Naive thymus-derived CD8-positive, alpha-beta T cell (primary cell): ENCODE measurements around the gene CLIP1. TPM values are rescaled to one million over a fixed set of nuclear protein-coding genes. Genes with fewer than 3 reads are reported as not detected.
A peak's percentile ranks its signal among the peaks of the same experiment; 100 is the strongest.

Experiments
- ATAC-seq, 2 donors: fragments of 150-1000 bp; cut with Tn5 transposase in 1 of 2; sonication (Bioruptor Pico), chemical (Tn5 transposase) in 1 of 2; 1 replicate in 1 of 2; 2 replicates in 1 of 2; pipeline ENCODE4 v1.10.0; 2021; ENCODE audit warnings: mild to moderate bottlenecking in 2 of 2, moderate library complexity in 2 of 2
- POLR2A ChIA-PET: fragments of 350-600 bp; sonication (Branson Sonifier 250); formaldehyde crosslinking; loops from one replicate; lab custom pipeline; 2021; ENCODE audit warnings: antibody characterized with exemption; lab: Charles Lee
- DNase-seq, 10 donors: peaks; one replicate each; pipeline versions ENCODE4 v3.0.0 to v3.0.0-alpha.2; 2020 to 2022
- H3K27ac Mint-ChIP-seq, 10 donors: one replicate each; pipeline ENCODE4 v1.8.0; 2020 to 2022; ENCODE audit warnings: mild to moderate bottlenecking in 10 of 10, mixed read lengths in 10 of 10, moderate library complexity in 4 of 10, inconsistent platforms in 1 of 10
- H3K27me3 Mint-ChIP-seq, 5 donors: one replicate each; pipeline ENCODE4 v1.8.0; 2021 to 2022; ENCODE audit warnings: mixed read lengths in 5 of 5
- H3K36me3 Mint-ChIP-seq, 3 donors: one replicate each; pipeline ENCODE4 v1.8.0; 2020 to 2022; ENCODE audit warnings: mixed read lengths in 3 of 3, mild to moderate bottlenecking in 2 of 3, inconsistent platforms in 1 of 3
- H3K4me1 Mint-ChIP-seq, 4 donors: one replicate each; pipeline ENCODE4 v1.8.0; 2021 to 2022; ENCODE audit warnings: mixed read lengths in 4 of 4
- H3K4me3 Mint-ChIP-seq, 10 donors: one replicate each; pipeline ENCODE4 v1.8.0; 2020 to 2022; ENCODE audit warnings: mild to moderate bottlenecking in 10 of 10, mixed read lengths in 10 of 10, moderate library complexity in 6 of 10, inconsistent platforms in 1 of 10
- H3K9me3 Mint-ChIP-seq, 9 donors: one replicate each; pipeline ENCODE4 v1.8.0; 2020 to 2022; ENCODE audit warnings: mixed read lengths in 9 of 9, mild to moderate bottlenecking in 3 of 9, inconsistent platforms in 1 of 9, moderate library complexity in 1 of 9
- polyA plus RNA-seq, 3 donors: library from polyadenylated mRNA; unstranded; fragments of 300-500 nt; fragmentation: Illumina TruSeq; gene quantifications; one replicate each; pipeline ENCODE4 v1.2.3, GENCODE V29; 2021
- total RNA-seq, 8 experiments: library from RNA in 2 of 8; stranded (reverse) in 2 of 8; gene quantifications; one replicate each; pipeline ENCODE4 v1.2.3 and lab custom pipeline; 2021 to 2026

The CLIP1 gene
- total and polyA plus RNA-seq, 5 experiments from 2014 or later = 6.3 to 48.7 (median 20.4) TPM

GRCh38 chr12:122225683-122226365 is 196.6 kb downstream of the CLIP1 start, which contains the start of gene DIABLO:
DIABLO (minus strand) TSS chr12:122226052; CDS start chr12:122226014, 38 bp downstream.
- H3K36me3 Mint-ChIP-seq = peaks cover 0 to 41% (median 10%) of the 10 kb centered on the region in 3 donors

More at GRCh38 chr12:122225683-122226365, 196.6 kb downstream of the CLIP1 start, which contains the start of gene DIABLO:
- POLR2A ChIA-PET = interaction anchor here (0.5 to 4.4 kb wide), 20 partner anchors 19 to 1526 kb away, joined by 3 to 23 read pairs (median 5); partner anchors contain the start of genes ATP6V0A2, B3GNT4, CCDC62 and KNTC1
- H3K27ac Mint-ChIP-seq = peak within 1 kb of the TSS; percentile 79 to 97 (median 94)
- peak; percentile 91 for ATAC-seq
- H3K4me3 Mint-ChIP-seq = peak within 1 kb of the TSS; percentile 84 to 93 (median 90)
- H3K4me1 Mint-ChIP-seq = peaks cover 22 to 58% (median 43%) of the 10 kb centered on the region in 4 donors
- no peaks in the 10 kb centered on the region for H3K9me3 Mint-ChIP-seq
- H3K27me3 Mint-ChIP-seq = no peaks in the 10 kb centered on the region
- DNase-seq = peak; percentile 93 to 100 (median 100)

Other genes with a start within 250 kb of the CLIP1 start
- not detected for gene IL31, start 248.4 kb downstream of the CLIP1 start, total RNA-seq
- not detected for gene IL31, start 248.4 kb downstream of the CLIP1 start, polyA plus RNA-seq
- gene LRRC43, start 239.5 kb downstream of the CLIP1 start, total RNA-seq = under 1 TPM in 1 of 2 experiments, not detected in 1; 0.29 TPM
- not detected for gene LRRC43, start 239.5 kb downstream of the CLIP1 start, polyA plus RNA-seq
- not detected for gene B3GNT4, start 219.0 kb downstream of the CLIP1 start, total RNA-seq
- gene B3GNT4, start 219.0 kb downstream of the CLIP1 start, polyA plus RNA-seq = under 1 TPM in 2 of 3 donors, not detected in 1; 0.12 to 0.25 TPM
- gene DIABLO, start 196.6 kb downstream of the CLIP1 start, total RNA-seq = 10 to 100 TPM; 41.7 to 51.0 TPM
- 10 to 100 TPM; 48.2 to 71.3 (median 61.7) TPM for gene DIABLO, start 196.6 kb downstream of the CLIP1 start, polyA plus RNA-seq
- 10 to 100 TPM; 29.4 to 29.5 TPM for gene VPS33A, start 156.2 kb downstream of the CLIP1 start, total RNA-seq
- gene VPS33A, start 156.2 kb downstream of the CLIP1 start, polyA plus RNA-seq = 10 to 100 TPM; 17.6 to 24.2 (median 20.1) TPM
- 10 to 100 TPM; 42.9 to 43.3 TPM for gene ZCCHC8, start 78.3 kb upstream of the CLIP1 start, total RNA-seq
- gene ZCCHC8, start 78.3 kb upstream of the CLIP1 start, polyA plus RNA-seq = 10 to 100 TPM in 1 of 3 donors, 1 to 10 TPM in 2; 5.4 to 14.1 (median 8.1) TPM
- gene RSRC2, start 104.3 kb upstream of the CLIP1 start, total RNA-seq = 100 to 1,000 TPM; 135 to 146 TPM
- 10 to 100 TPM; 18.5 to 47.5 (median 23.6) TPM for gene RSRC2, start 104.3 kb upstream of the CLIP1 start, polyA plus RNA-seq
- 10 to 100 TPM; 30.9 to 35.4 TPM for gene KNTC1, start 104.6 kb upstream of the CLIP1 start, total RNA-seq
- 1 to 10 TPM; 1.4 to 3.6 (median 2.0) TPM for gene KNTC1, start 104.6 kb upstream of the CLIP1 start, polyA plus RNA-seq